HG03520 (cell line): ENCODE data around the gene ELL2.
"Not testable (repeated sequence)": the region's sequence is repeated elsewhere in the genome, so short reads cannot be mapped to it uniquely, and the experiment has no call there.

Source experiments
- ATAC-seq: cut with Tn5 transposase; IDR thresholded peaks from one replicate; pipeline ENCODE4 v1.9.1; 2021; ENCODE audit warnings: mild to moderate bottlenecking, moderate library complexity; ENCODE audit not compliant: unreplicated experiment

ELL2 gene

GRCh38 chr5:95910521-95910920 is 51.1 kb downstream of the ELL2 start:
- ATAC-seq = no peak

- ATAC-seq = no peak
Observed at GRCh38 chr5:95909738-95910137, 51.9 kb downstream of the ELL2 start.

- ATAC-seq = no peak
Observed at GRCh38 chr5:95908799-95909198, 52.9 kb downstream of the ELL2 start.

- ATAC-seq = no peak
Observed at GRCh38 chr5:95907740-95908706, 53.6 kb downstream of the ELL2 start.

GRCh38 chr5:95907067-95907705 is 54.5 kb downstream of the ELL2 start:
- ATAC-seq = no peak

GRCh38 chr5:95906398-95906797 is 55.3 kb downstream of the ELL2 start:
- ATAC-seq = not testable (repeated sequence)

- no peak for ATAC-seq
Observed at GRCh38 chr5:95904827-95905226, 56.8 kb downstream of the ELL2 start.

GRCh38 chr5:95903838-95904237 is 57.8 kb downstream of the ELL2 start:
- ATAC-seq = no peak

GRCh38 chr5:95901676-95902627 is 59.7 kb downstream of the ELL2 start:
- ATAC-seq = no peak

- ATAC-seq = no peak
Observed at GRCh38 chr5:95900383-95900958, 61.2 kb downstream of the ELL2 start.

- ATAC-seq = no peak
Observed at GRCh38 chr5:95899829-95900228, 61.8 kb downstream of the ELL2 start.

GRCh38 chr5:95899006-95899405 is 62.6 kb downstream of the ELL2 start:
- ATAC-seq = no peak

- ATAC-seq = no peak
Observed at GRCh38 chr5:95895771-95896170, 65.9 kb downstream of the ELL2 start.

GRCh38 chr5:95895251-95895650 is 66.4 kb downstream of the ELL2 start:
- no peak for ATAC-seq

GRCh38 chr5:95892784-95893354 is 68.8 kb downstream of the ELL2 start:
- ATAC-seq = no peak

- no peak for ATAC-seq
Observed at GRCh38 chr5:95891499-95891898, 70.2 kb downstream of the ELL2 start.

GRCh38 chr5:95889076-95889475 is 72.6 kb downstream of the ELL2 start:
- no peak for ATAC-seq

GRCh38 chr5:95887977-95888376 is 73.7 kb downstream of the ELL2 start:
- no peak for ATAC-seq

GRCh38 chr5:95886340-95887044 is 75.2 kb downstream of the ELL2 start:
- no peak for ATAC-seq

GRCh38 chr5:95884511-95884910 is 77.1 kb downstream of the ELL2 start:
- ATAC-seq = no peak
